Stimulated activated CD4-positive, alpha-beta T cell treated with anti-CD3 and anti-CD28 coated beads, Interleukin-12 subunit alpha, Interleukin-12 subunit beta, amount 100 ng/mL, for 24 hours (primary cell): Measurements from ENCODE around the gene DOCK7.

ENCODE experiments used
- DNase-seq, 2 experiments: peaks; one replicate each; pipeline ENCODE4 v3.0.0-alpha.2; 2020; ENCODE audit warnings: low read depth in 2 of 2

The DOCK7 gene

GRCh38 chr1:62415687-62416086 is 272.5 kb downstream of the DOCK7 start:
- no peak for DNase-seq

GRCh38 chr1:62407398-62408009 is 280.7 kb downstream of the DOCK7 start:
- no peak for DNase-seq

GRCh38 chr1:62406576-62406975 is 281.6 kb downstream of the DOCK7 start:
- no peak for DNase-seq

- DNase-seq: no peak
These were observed 282.9 kb downstream of the DOCK7 start for GRCh38 chr1:62405247-62405646.
